Astrocyte (in vitro differentiated cells and primary cell): ENCODE measurements around the gene LPAR3.

Source experiments
- EZH2 ChIP-seq: IDR thresholded peaks from 2 replicates; pipeline ENCODE4 v1.6.1; 2012; ENCODE audit warnings: mild to moderate bottlenecking, low read length, inconsistent platforms; ENCODE audit not compliant: insufficient read depth
- TF ChIP-seq, protein P1 (sequence below): IDR thresholded peaks from 2 replicates; pipeline ENCODE4 v1.5.1; 2011; ENCODE audit warnings: low read depth, mild to moderate bottlenecking, inconsistent platforms, low read length, moderate library complexity; ENCODE audit not compliant: insufficient read depth

GRCh38 chr1:84939761-84940160, 46.8 kb upstream of the LPAR3 start:
- no peak for TF ChIP-seq EZH2
- TF ChIP-seq, protein P1, sequence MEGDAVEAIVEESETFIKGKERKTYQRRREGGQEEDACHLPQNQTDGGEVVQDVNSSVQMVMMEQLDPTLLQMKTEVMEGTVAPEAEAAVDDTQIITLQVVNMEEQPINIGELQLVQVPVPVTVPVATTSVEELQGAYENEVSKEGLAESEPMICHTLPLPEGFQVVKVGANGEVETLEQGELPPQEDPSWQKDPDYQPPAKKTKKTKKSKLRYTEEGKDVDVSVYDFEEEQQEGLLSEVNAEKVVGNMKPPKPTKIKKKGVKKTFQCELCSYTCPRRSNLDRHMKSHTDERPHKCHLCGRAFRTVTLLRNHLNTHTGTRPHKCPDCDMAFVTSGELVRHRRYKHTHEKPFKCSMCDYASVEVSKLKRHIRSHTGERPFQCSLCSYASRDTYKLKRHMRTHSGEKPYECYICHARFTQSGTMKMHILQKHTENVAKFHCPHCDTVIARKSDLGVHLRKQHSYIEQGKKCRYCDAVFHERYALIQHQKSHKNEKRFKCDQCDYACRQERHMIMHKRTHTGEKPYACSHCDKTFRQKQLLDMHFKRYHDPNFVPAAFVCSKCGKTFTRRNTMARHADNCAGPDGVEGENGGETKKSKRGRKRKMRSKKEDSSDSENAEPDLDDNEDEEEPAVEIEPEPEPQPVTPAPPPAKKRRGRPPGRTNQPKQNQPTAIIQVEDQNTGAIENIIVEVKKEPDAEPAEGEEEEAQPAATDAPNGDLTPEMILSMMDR = no peak
